Activated T-helper 1 cell treated with Interleukin-2 at 50 U/mL for 16 hours (primary cell): Measurements from ENCODE around the gene KIAA1671.

Experiments
- DNase-seq: peaks from one replicate; pipeline ENCODE4 v3.0.0-alpha.2; 2020; ENCODE audit warnings: low read depth

KIAA1671 gene

DNA sequence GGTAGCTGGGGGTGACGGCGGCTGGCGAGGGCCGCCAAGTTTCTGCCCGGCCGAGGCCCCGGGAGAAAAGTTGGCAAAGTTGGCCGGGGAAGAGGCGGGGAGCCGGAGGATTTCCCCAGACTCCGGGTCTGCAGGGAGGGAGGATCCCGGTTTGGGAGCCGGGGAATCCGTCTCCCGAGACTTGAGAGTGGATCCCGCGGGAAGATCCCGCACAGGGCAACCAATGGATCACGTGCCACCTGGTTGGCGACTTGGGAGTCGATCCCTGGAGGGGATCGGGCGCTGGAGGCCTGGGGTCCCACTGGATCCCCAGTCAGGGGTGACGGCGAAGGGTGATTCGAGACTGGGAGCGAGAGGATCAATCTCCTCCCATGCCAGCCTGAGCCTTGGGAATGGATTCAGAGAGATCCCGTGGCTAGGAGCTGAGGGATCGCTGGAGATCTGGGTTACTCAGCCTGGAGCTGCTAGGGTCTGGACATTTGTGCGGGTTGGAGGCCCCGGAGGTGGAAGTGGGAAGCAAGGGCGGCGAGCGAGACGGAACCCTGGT, 394 bp downstream of the KIAA1671 start:
- no peak for DNase-seq

DNA sequence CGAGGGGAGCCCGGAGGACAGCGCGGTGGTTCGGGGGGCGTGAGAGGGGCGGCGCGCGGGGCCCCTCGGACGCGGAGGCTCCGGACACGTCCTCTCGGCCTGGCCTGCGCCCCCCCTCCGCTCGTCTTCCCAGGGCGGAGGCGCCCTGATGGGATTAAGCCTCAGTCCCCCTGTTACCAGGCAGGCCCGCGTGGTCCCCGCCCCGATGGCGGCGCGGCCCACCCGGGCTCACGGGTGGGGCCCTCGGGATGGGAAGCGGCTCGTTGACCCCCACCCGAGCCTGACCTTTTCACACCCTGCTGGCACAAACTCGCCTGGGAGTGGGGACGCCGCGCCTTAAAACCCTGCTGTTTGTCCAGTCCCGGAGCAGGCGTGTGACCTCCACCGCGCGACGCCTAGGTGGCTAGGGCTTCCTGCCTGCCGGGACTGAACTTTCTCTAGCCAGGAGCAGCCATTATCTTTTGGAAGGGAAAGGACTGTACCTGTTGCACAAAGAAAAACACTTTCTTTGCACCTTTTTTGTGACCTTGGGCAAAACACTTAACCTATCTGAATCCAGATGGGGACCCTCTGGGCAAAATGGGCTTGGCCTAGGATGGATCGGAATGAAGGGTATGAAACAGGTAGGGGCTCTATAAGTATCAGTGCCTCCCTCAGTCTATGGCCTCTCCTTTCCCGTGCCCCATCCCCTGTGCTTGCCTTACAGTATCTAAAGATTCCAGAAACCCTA, 1.0 kb downstream of the KIAA1671 start:
- no peak for DNase-seq

DNA sequence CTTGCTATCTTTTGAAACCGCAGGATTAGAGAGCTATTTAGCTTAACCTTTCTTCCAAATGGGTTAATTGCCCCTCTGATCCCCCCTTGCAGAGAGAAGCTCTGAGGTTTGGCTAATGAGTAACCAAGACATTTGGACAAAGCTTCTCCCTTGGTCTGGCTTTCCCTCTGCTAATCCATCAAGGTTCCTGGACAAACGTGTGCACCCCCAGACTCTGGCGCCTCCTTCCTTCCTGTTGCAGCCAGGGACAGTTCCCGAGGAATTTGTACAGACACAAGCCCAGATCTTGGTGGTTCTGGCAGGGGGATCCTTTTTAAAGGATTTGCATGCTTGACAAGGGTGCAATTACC, 1.6 kb downstream of the KIAA1671 start:
- DNase-seq = no peak

DNA sequence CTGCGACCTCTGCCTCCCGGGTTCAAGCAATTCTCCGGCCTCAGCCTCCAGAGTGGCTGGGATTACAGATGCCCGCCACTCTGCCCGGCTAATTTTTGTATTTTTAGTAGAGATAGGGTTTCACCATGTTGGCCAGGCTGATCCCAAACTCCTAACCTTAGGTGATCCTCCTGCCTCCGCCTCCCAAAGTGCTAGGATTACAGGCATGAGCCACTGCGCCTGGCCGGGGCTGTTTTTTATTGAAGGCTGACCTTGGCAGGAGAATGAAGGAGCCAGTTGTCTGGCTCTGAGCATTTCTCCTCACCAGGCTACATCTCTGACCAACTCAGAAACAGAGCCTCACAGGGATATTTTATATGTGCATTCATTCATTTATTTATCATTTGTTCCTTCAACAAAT, 2.3 kb downstream of the KIAA1671 start:
- DNase-seq = no peak

DNA sequence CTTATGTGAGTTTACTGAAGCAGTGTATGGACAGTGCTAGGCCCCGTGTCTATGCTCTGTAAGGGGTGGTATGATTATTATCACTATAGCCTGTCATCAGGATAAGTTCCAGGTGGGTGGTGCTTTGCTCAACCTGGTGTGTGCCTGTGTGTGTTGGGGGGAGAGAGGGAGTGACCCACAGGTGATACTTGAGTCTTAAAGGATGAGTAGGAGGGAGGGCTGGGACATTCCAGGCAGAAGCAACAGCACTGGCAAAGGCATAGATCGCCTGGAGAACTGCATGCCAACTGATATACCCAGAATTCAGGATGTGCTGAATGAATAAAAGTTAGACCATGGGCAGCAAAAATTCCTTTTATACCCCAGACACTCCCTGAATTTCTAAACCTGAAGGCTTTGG, 4.5 kb downstream of the KIAA1671 start:
- DNase-seq = no peak

GRCh38 chr22:24961217-24961844, 8.8 kb downstream of the KIAA1671 start:
- no peak for DNase-seq

- DNase-seq = no peak
Observed at GRCh38 chr22:24962094-24962493, 9.6 kb downstream of the KIAA1671 start.

GRCh38 chr22:24962835-24963234, 10.3 kb downstream of the KIAA1671 start:
- DNase-seq = no peak

DNA sequence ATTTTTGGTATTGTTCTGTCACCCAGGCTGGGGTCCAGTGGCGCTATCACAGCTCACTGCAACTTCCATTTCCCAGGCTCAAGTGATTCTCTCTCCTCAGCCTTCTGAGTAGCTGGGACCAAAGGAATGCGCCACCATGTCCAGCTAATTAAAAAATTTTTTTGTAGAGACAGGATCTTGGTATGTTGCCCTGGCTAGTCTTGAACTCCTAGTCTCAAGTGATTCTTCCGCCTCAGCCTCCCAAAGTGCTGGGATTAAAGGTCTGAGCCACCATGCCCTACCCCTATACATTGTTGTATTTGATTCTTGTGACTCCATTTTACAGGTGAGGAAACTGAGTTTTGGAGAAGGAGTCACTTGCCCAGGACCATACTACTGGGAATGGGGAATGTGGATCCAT, 11.9 kb downstream of the KIAA1671 start:
- no peak for DNase-seq

GRCh38 chr22:24965822-24966626, 13.5 kb downstream of the KIAA1671 start:
- DNase-seq = no peak

GRCh38 chr22:24968066-24968561, 15.6 kb downstream of the KIAA1671 start:
- no peak for DNase-seq

DNA sequence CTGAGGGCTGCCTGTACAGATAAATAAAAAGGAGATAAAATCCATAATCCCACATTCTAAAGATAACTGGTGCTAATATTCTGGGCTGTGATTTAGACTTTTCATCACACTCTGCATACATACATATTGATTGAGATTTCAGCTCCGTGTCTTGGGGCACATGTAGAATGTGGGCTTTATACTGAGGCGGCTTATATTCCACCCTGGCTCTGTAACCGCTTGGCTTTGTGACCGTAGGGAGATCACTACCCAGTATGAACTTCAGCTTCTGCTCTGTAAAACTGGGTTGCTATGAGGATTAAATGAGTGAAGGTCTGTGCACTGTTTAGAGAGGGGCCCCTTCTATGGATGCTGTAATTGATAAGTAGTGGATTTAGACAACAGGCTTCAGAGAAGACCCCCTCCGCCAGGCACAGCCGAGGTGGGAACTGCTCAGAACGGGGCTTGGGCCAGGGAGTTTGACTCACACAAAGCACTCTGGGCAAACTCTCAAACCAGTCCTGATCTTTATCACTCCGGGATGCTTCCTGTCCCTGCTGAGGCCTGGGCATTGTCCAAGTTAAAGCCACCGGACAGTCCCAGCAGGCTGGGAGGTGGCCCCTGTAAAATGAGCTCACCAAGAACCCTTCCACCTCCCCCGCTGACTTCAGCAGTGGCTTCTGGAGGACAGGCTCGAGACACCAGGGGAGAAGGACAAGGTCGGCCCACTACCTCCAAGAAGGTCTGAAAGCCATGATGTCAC, 17.2 kb downstream of the KIAA1671 start:
- no peak for DNase-seq

DNA sequence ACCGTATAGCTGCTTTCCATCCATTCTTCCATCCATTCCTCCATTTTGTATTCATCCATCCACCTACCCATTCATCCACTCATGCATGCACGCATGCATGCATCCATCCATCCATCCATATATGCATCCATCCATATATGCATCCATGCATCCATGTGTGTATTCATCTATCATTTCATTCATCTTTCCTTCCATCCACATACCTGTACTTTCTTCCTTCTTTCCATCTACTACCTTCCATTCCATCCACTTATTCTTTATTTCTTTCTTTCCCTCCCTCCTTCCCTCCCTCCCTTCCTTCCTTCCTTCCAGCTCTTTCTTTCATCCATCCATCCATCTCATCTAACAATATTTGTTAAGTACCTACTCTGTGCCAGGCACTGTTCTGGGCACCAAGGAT, 19.9 kb downstream of the KIAA1671 start:
- no peak for DNase-seq

DNA sequence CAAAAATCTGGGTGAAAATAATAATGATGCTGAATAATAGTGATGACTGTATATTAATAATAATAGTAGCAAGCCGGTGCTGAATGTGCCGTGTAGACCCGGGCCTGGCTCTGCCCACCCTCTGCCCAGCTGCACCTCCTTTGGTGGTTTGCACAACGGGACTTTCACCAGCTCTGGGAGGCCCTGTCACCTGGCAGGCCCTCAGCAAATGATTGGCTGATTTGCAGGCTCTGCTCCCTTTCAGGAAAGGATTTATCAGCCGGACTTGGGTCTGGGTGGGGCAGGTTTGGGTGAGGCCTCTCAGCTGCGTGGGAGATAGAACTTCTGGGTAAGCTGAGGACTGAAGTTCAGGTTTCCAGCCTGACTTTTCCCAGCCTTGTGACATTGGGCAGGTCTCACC, 21.4 kb downstream of the KIAA1671 start:
- no peak for DNase-seq

DNA sequence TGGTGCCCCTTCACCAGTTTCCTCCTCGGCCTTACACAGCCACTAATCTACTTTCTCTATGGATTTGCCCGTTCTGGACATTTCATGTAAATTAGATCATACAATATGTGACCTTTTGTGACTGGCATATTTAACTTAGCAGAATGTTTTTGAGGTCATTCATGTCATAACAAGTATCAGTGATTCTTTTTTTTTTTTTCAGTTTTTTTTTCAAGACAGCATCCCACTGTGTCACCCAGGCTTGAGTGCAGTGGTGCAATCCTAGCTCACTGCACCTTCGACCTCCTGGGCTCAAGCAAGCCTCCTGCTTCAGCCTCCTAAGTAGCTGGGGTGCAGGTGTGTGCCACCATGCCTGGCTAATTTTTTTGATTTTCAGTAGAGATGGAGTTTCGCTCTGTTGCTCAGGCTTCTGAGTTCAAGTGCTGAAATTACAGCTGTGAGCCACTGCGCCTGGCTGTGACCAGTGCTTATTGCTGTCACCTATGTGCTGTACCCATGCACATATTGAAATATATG, 22.7 kb downstream of the KIAA1671 start:
- DNase-seq = no peak

DNA sequence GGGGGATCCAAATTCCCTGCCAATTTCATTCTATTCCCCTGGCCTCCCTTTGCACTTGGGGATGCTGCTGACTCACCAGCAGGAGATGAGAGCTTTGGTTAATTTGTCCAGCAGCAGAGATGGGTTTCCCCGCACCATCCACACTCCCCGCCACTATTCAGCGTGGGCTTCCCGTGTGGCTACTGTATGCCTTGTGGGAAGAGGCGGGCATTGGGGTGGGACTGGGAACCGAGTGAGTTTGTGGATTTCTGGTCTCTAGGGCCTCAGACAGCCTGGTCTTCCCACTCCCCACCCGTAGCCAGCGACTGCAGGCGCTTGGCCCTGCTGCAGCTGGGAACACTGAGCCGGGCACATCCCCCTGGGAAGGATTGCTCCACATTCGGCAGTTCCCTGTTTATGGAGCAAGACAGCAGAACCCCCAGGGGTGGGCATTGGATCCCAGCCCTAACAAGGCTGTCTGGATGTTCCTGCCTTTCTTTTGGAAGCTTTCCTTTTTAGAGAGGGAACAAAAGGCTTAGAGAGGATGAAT, 23.4 kb downstream of the KIAA1671 start:
- DNase-seq = no peak

DNA sequence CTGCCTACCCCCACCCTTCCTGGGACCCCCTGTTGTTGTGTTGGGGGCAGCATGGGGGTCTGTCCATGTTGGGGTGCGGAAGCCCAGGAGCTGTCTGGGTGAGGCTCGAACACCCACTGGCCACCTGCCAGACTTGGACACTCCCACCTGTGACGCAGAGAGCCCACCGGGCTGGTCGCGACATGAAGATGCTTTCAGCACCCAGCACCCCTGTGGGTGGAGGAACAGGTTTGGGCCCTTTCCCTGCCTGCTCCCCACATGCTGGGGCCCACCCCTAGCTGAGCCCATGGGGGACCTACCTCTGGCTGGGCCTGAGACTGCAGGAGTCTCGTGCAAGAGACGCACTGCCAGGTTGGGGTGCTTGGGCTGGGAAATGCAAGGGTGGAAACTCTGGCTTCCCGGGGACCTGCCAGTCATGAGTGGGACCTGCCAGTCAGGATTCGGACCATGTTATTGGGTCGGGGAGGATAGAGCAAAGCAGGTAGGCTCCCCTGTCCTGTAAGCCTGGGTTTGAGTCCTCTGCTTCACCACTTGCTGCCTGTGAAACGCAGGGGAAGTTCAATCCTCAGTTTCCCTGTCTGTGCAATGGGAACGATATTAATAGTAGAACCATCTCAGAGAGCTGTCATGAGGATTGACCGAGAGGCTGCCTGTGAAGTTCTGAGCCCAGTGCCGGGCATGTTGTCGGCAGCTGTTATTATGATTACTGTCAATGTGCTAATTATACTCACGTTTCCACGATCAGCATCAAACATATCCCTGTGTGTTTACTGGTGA, 24.1 kb downstream of the KIAA1671 start:
- DNase-seq = no peak

DNA sequence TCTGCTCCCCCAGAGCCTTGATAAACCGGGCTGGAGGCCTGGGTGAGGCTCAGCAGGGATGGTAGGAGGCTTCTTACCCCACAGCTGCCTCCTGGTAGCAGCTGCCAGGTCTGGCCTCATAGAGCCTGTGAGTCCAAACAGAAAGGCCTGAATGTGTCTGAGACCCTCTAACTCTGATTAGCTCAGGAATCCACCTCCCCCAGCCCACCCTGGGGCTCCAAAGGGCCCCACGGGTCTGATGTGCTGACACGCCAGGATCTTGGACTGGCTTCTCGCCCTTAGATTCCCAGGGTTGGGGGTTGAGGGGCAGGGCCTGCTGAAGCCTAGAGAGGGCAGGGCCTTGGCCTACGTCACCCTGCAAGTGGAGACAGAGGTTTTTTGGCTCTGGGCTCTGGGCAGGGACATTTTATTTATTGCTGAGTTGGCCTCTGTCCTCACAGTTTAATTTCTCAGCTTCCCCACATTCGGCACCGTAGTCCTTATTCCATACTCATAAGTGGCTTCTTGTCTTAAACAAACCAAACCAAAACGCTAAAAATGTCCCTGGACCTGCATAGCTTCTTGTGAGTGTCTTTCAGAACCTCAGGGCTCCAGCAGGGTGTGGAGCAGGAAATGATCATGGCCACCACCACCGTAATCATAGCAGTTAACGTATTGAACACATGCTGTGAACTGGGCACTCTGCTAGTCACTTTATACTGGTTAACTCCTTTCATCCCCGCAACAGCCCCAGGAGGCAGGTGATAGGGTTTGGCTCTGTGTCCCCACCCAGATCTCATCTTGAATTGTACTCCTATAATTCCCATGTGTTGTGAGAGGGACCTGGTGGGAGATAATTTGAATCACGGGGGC, 25.1 kb downstream of the KIAA1671 start:
- no peak for DNase-seq

- no peak for DNase-seq
Observed at GRCh38 chr22:24978308-24978707, 25.8 kb downstream of the KIAA1671 start.

DNA sequence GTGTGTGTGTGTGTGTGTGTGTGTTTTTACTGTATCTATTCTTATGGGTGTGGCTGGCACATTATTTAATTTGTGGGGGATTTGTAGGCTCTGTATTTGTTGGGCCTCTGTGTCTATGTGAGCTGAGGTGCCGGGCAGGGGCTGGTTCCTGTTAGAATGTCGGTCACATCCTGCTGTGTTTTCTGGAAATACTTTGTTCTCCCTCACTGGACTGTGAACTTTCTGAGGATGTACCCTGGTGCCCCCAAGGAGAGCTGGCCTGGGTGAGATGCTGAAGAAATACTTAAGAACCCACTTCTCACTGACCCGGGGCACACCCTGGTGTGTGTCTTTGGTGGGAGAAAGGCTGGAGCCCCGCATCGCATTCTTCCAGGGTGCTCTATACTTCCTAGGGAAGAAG, 28.6 kb downstream of the KIAA1671 start:
- DNase-seq = no peak
